GM12878 (cell line): ENCODE data around the gene AMBRA1. TPM values are rescaled to one million over a fixed set of nuclear protein-coding genes. Genes with fewer than 3 reads are reported as not detected.

Source experiments
- ATAC-seq: fragments of 200-7000 bp; cut with Tn5 transposase; 3 replicates; pipeline ENCODE4 v1.9.1; 2020; ENCODE audit warnings: mild to moderate bottlenecking, moderate library complexity
- BruUV-seq: library from RNA; stranded (reverse); fragments of 400-500 nt; replicated peaks from 2 replicates; lab custom pipeline; 2021; lab: Mats Ljungman, UMichigan
- CTCF ChIA-PET: fragments of 300-600 bp; sonication (Branson Sonifier 250); formaldehyde crosslinking; extraction: SDS; loops from one replicate; lab custom pipeline; 2021; ENCODE audit warnings: inconsistent platforms; lab: Yijun Ruan, JAX
- POLR2A ChIA-PET: fragments of 350-600 bp; formaldehyde crosslinking; extraction: SDS; loops from one replicate; lab custom pipeline; 2021; ENCODE audit warnings: inconsistent platforms; lab: Charles Lee
- RAD21 ChIA-PET: fragments of 300-600 bp; sonication (Branson Sonifier 250); formaldehyde crosslinking; loops from one replicate; lab custom pipeline; 2023; ENCODE audit warnings: antibody characterized with exemption; ENCODE audit not compliant: unreplicated experiment; lab: Charles Lee
- SMC1A ChIA-PET: fragments of 300-600 bp; sonication (Branson Sonifier 250); formaldehyde crosslinking; loops from one replicate; lab custom pipeline; 2023; ENCODE audit not compliant: unreplicated experiment, uncharacterized antibody; lab: Charles Lee
- DNase-seq: peaks from one replicate; pipeline ENCODE4 v3.0.0-alpha.2; 2011; ENCODE audit warnings: low read depth, low spot score
- FAIRE-seq: peaks from 3 replicates; lab custom pipeline; 2011; peaks lifted over from hg19 to GRCh38; lab: Jason Lieb, UNC
- H2AFZ ChIP-seq: 2 replicates; pipeline ENCODE4 v1.6.0; 2011; ENCODE audit warnings: low read depth, low read length, control low read depth; ENCODE audit not compliant: control insufficient read depth
- H3K27ac ChIP-seq: 2 replicates; pipeline ENCODE4 v1.5.1; 2011; ENCODE audit warnings: control low read depth; ENCODE audit not compliant: control insufficient read depth, insufficient read depth
- H3K27me3 ChIP-seq, 2 experiments: replicated peaks in 1 of 2; 2 replicates each; pipeline versions ENCODE4 v1.6.0 to v1.6.1; 2011; ENCODE audit warnings: low read length in 1 of 2; ENCODE audit not compliant: control insufficient read depth in 2 of 2, insufficient read depth in 2 of 2
- H3K36me3 ChIP-seq, 2 experiments: 2 replicates each; pipeline ENCODE4 v1.5.1; 2011; ENCODE audit warnings: low read length in 1 of 2; ENCODE audit not compliant: control insufficient read depth in 2 of 2, insufficient read depth in 2 of 2
- H3K4me1 ChIP-seq: 2 replicates; pipeline ENCODE4 v1.6.1; 2011; ENCODE audit warnings: mild to moderate bottlenecking, low read length, moderate library complexity, mixed read lengths; ENCODE audit not compliant: control insufficient read depth, insufficient read depth
- H3K4me2 ChIP-seq: 2 replicates; pipeline ENCODE4 v1.6.0; 2011; ENCODE audit warnings: control low read depth; ENCODE audit not compliant: control insufficient read depth, insufficient read depth
- H3K4me3 ChIP-seq: fragments of 200-600 bp; sonication (generic); 2 replicates; pipeline ENCODE4 v1.5.1; 2016
- H3K79me2 ChIP-seq: 2 replicates; pipeline ENCODE4 v1.6.0; 2011; ENCODE audit warnings: low read length; ENCODE audit not compliant: control insufficient read depth, insufficient read depth
- H3K9ac ChIP-seq: 2 replicates; pipeline ENCODE4 v1.8.0; 2011; ENCODE audit warnings: low read length, control low read depth, mixed read lengths; ENCODE audit not compliant: control insufficient read depth, insufficient read depth
- H3K9me3 ChIP-seq: replicated peaks from 3 replicates; pipeline ENCODE4 v1.5.1; 2011; ENCODE audit warnings: mild to moderate bottlenecking, low read length; ENCODE audit not compliant: control insufficient read depth, insufficient read depth
- H4K20me1 ChIP-seq: 2 replicates; pipeline ENCODE4 v1.6.0; 2011; ENCODE audit not compliant: control insufficient read depth, insufficient read depth
- CHD1 ChIP-seq: IDR thresholded peaks from 2 replicates; pipeline ENCODE4 v1.6.1; 2012; ENCODE audit warnings: low read depth, low read length, improper control_type of control experiment
- CTCF ChIP-seq, 3 experiments: IDR thresholded peaks in 2 of 3; conservative IDR thresholded peaks in 1 of 3; 2 replicates each; pipeline ENCODE4 v1.5.1; 2011; ENCODE audit warnings: low read depth in 3 of 3, low read length in 3 of 3, mild to moderate bottlenecking in 3 of 3, control low read depth in 2 of 3, moderate library complexity in 2 of 3, inconsistent platforms in 1 of 3, mixed read lengths in 1 of 3; ENCODE audit not compliant: control insufficient read depth in 2 of 3, insufficient read depth in 1 of 3; ENCODE audit errors: extremely low read depth in 1 of 3
- EP300 ChIP-seq, 2 experiments: fragments of 150-350 bp in 1 of 2; IDR thresholded peaks; 2 replicates each; pipeline ENCODE4 v1.6.1; 2011 to 2012; ENCODE audit warnings: low read depth in 2 of 2, low read length in 2 of 2, borderline replicate concordance in 1 of 2, improper control_type of control experiment in 1 of 2, inconsistent platforms in 1 of 2; ENCODE audit not compliant: control insufficient read depth in 1 of 2
- HDAC6 ChIP-seq: fragments of 200-600 bp; sonication (generic); IDR thresholded peaks from one replicate; pipeline ENCODE4 v1.8.0; 2017; ENCODE audit warnings: antibody characterized with exemption; ENCODE audit not compliant: unreplicated experiment
- HDGF ChIP-seq: fragments of 450-650 bp; IDR thresholded peaks from 2 replicates; pipeline ENCODE4 v1.6.1; 2016; ENCODE audit warnings: antibody characterized with exemption
- IKZF1 ChIP-seq: fragments of 450-650 bp; conservative IDR thresholded peaks from 2 replicates; pipeline ENCODE4 v1.6.1; 2017; ENCODE audit warnings: antibody characterized with exemption, mild to moderate bottlenecking
- NFYB ChIP-seq: IDR thresholded peaks from 2 replicates; pipeline ENCODE4 v1.6.1; 2011; ENCODE audit warnings: low read depth, mild to moderate bottlenecking, low read length, improper control_type of control experiment, moderate library complexity; ENCODE audit not compliant: insufficient read depth
- NR2C1 ChIP-seq: fragments of 450-650 bp; IDR thresholded peaks from 2 replicates; pipeline ENCODE4 v1.6.1; 2017; ENCODE audit warnings: antibody characterized with exemption, mild to moderate bottlenecking, moderate library complexity
- PBX3 ChIP-seq: IDR thresholded peaks from 2 replicates; pipeline ENCODE4 v1.6.1; 2011; ENCODE audit warnings: mild to moderate bottlenecking, low read depth, low read length, moderate library complexity; ENCODE audit not compliant: insufficient replicate concordance
- RAD21 ChIP-seq: IDR thresholded peaks from 2 replicates; pipeline ENCODE4 v1.6.1; 2011; ENCODE audit warnings: mild to moderate bottlenecking, low read depth, low read length, moderate library complexity; ENCODE audit not compliant: insufficient read depth
- RB1 ChIP-seq: fragments of 450-650 bp; formaldehyde crosslinking; IDR thresholded peaks from 2 replicates; pipeline ENCODE4 v1.6.1; 2017; ENCODE audit warnings: mild to moderate bottlenecking, borderline replicate concordance
- SMC3 ChIP-seq: IDR thresholded peaks from 2 replicates; pipeline ENCODE4 v1.6.1; 2011; ENCODE audit warnings: low read length, improper control_type of control experiment, borderline replicate concordance
- SREBF1 ChIP-seq: IDR thresholded peaks from 2 replicates; pipeline ENCODE4 v1.6.1; 2012; ENCODE audit warnings: mild to moderate bottlenecking, low read length
- YY1 ChIP-seq: IDR thresholded peaks from 2 replicates; pipeline ENCODE4 v1.6.1; 2011; ENCODE audit warnings: low read depth, mild to moderate bottlenecking, low read length
- ZBTB33 ChIP-seq: fragments of 450-650 bp; IDR thresholded peaks from 2 replicates; pipeline ENCODE4 v1.6.1; 2017; ENCODE audit warnings: mild to moderate bottlenecking
- WGBS: methylation state at CpG from one replicate; pipeline ENCODE4 v1.1.6; 2016; ENCODE audit warnings: low lambda C conversion rate; ENCODE audit not compliant: insufficient replicate concordance, insufficient coverage; ENCODE audit errors: missing lambda C conversion rate; 5-methylcytosine and 5-hydroxymethylcytosine counted together
- in situ Hi-C: fragments of 300-500 bp; cut with MboI; formaldehyde crosslinking; loops from 9 replicates; pipeline ENCODE4 v1.14.3; 2018; ENCODE audit warnings: mixed read lengths
- intact Hi-C: fragments of 100-400 bp; cut with micrococcal nuclease; formaldehyde crosslinking; loops from one replicate; pipeline ENCODE4 v1.14.2; 2022; ENCODE audit not compliant: unreplicated experiment
- polyA plus RNA-seq, 11 experiments: library from polyadenylated mRNA; depleted of rRNA in 4 of 11; unstranded in 6 of 11; stranded (reverse) in 5 of 11; fragments of >200 nt; fragmentation: Nextera tagmentation in 4 of 11; fragmentation: Illumina TruSeq in 1 of 11; extraction: Ambion mirVana in 4 of 11; extraction: Trizol in 1 of 11; gene quantifications; 1 replicate in 1 of 11; 2 replicates in 10 of 11; pipeline versions ENCODE4 v1.2.1 to v1.2.3, GENCODE V29; 2011 to 2016; ENCODE audit warnings: inconsistent platforms in 2 of 11, missing spikeins in 2 of 11, low read depth in 1 of 11
- total RNA-seq, 4 experiments: library from RNA; depleted of rRNA in 3 of 4; stranded (reverse); fragments of >200 nt in 3 of 4; fragmentation: Illumina TruSeq in 1 of 4; extraction: Trizol in 1 of 4; gene quantifications; 2 replicates each; pipeline versions ENCODE4 v1.2.1 to v1.2.3, GENCODE V29; 2013 to 2021

AMBRA1 gene
- total and polyA plus RNA-seq, 10 of the 15 experiments (the other 5 are each of a cell fraction or from before 2014, with no cell fraction given): 0.57 to 34.3 (median 13.7) TPM

- Histone ChIP-seq H3K9me3 (no peaks in the 10 kb centered on the region), H3K4me3 (no peak overlapping the region), H3K27ac (no peak overlapping the region), H3K4me1 (peaks cover 7% of the 10 kb centered on the region), H3K36me3 (peaks cover 9 to 24% of the 10 kb centered on the region in 2 experiments; a peak in 3 of 4 replicates), H3K27me3 (no peaks in the 10 kb centered on the region), H2AFZ (no peak overlapping the region), H4K20me1 (no peaks in the 10 kb centered on the region), H3K4me2 (no peak overlapping the region), H3K79me2 (peaks cover 7% of the 10 kb centered on the region), H3K9ac (no peak overlapping the region)
- ChIA-PET POLR2A (interaction anchor here (1.2 kb wide), 1 partner anchor 15 kb away, joined by 3 read pairs; no protein-coding TSS in a partner anchor), RAD21 (interaction anchor here (1.7 to 2.3 kb wide), 2 partner anchors 12 to 15 kb away, joined by 3 to 11 read pairs; no protein-coding TSS in a partner anchor), CTCF (interaction anchor here (0.8 to 15.2 kb wide), 6 partner anchors 10 to 182 kb away, joined by 3 to 423 read pairs (median 4); partner anchors contain the start of gene DGKZ), SMC1A (interaction anchor here (5.5 kb wide), 1 partner anchor 15 kb away, joined by 32 read pairs; no protein-coding TSS in a partner anchor)
- intact Hi-C loops: loop anchor here (1.0 to 5.0 kb wide), 2 partner anchors 20 to 130 kb away; partner anchors contain the start of gene DGKZ
- WGBS: 36% methylated on average over 22 of the region's 32 CpGs
- in situ Hi-C loops: no loop called here
- no TSS peak for BruUV-seq
- ATAC-seq (peak; percentile 92), FAIRE-seq (peak; percentile 73), DNase-seq (no peak)
- no peak for TF ChIP-seq ZBTB33
- TF ChIP-seq EP300 (IDR thresholded peaks at IDR 0.05; ENCODE audit: borderline replicate concordance in 1 of 2, control insufficient read depth in 1 of 2, low read depth in 2 of 2, low read length in 2 of 2): no peak
- TF ChIP-seq HDAC6: no peak
- TF ChIP-seq SMC3: peak; percentile 72
- peak; percentile 47; the same call in 1 of the 2 replicates for TF ChIP-seq RB1
- no peak for TF ChIP-seq NR2C1
- TF ChIP-seq CHD1: no peak
- TF ChIP-seq HDGF: peak; percentile 55; the same call in 1 of the 2 replicates
- TF ChIP-seq NFYB: no peak
- TF ChIP-seq CTCF (IDR thresholded peaks at IDR 0.05 in 2 of 3, conservative IDR thresholded peaks at IDR 0.05 in 1 of 3; ENCODE audit: control insufficient read depth in 2 of 3, extremely low read depth in 1 of 3, insufficient read depth in 1 of 3, low read depth in 3 of 3, low read length in 3 of 3): peak; percentile 77 to 94 (median 80)
- TF ChIP-seq IKZF1: peak; percentile 53
- no peak for TF ChIP-seq SREBF1
- TF ChIP-seq YY1: peak; percentile 31; the same call in 1 of the 2 replicates
- TF ChIP-seq RAD21: peak; percentile 62
- no peak for TF ChIP-seq PBX3
Observed at GRCh38 chr11:46367244-46367915, 226.4 kb downstream of the AMBRA1 start.
